Tibial artery (tissue), 4 donors: ENCODE results near the gene NCKAP5L.

Experiments
- DNase-seq, 2 donors: peaks; one replicate each; pipeline ENCODE4 v3.0.0-alpha.2; 2019
- H3K27ac ChIP-seq, 2 donors: fragments of 200-600 bp; sonication (generic) in 1 of 2; 1 replicate in 1 of 2; 2 replicates in 1 of 2; pipeline ENCODE4 v1.5.1; 2018 to 2019; ENCODE audit warnings: mild to moderate bottlenecking in 1 of 2
- H3K27me3 ChIP-seq, 2 donors: fragments of 200-600 bp; sonication (generic) in 1 of 2; one replicate each; pipeline versions ENCODE4 v1.5.1 to v1.6.0; 2016 to 2019
- H3K36me3 ChIP-seq, 3 donors: fragments of 200-600 bp; sonication (generic) in 2 of 3; one replicate each; pipeline ENCODE4 v1.5.1; 2016 to 2019; ENCODE audit warnings: mild to moderate bottlenecking in 2 of 3
- H3K4me1 ChIP-seq, 4 donors: fragments of 200-600 bp; sonication (generic) in 2 of 4; 1 replicate in 3 of 4; 2 replicates in 1 of 4; pipeline ENCODE4 v1.5.1; 2016 to 2019
- H3K4me3 ChIP-seq, 2 donors: fragments of 200-600 bp; sonication (generic) in 1 of 2; 1 replicate in 1 of 2; 2 replicates in 1 of 2; pipeline ENCODE4 v1.5.1; 2018 to 2019; ENCODE audit warnings: mild to moderate bottlenecking in 2 of 2
- H3K9me3 ChIP-seq, 3 donors: fragments of 200-600 bp; sonication (generic) in 1 of 3; one replicate each; pipeline ENCODE4 v1.5.1; 2016 to 2019
- intact Hi-C: fragments of 100-400 bp; cut with DNase I; formaldehyde crosslinking; loops from one replicate; pipeline ENCODE4 v1.15.0; 2023; ENCODE audit warnings: low total_unique reads
- TF ChIP-seq, protein P1 (sequence below), 2 experiments: fragments of 200-600 bp in 1 of 2; fragments of 450-650 bp in 1 of 2; IDR thresholded peaks; one replicate each; pipeline ENCODE4 v1.5.1; 2017 to 2019; ENCODE audit warnings: antibody characterized with exemption in 2 of 2, mild to moderate bottlenecking in 1 of 2, moderate library complexity in 1 of 2

The NCKAP5L gene

DNA sequence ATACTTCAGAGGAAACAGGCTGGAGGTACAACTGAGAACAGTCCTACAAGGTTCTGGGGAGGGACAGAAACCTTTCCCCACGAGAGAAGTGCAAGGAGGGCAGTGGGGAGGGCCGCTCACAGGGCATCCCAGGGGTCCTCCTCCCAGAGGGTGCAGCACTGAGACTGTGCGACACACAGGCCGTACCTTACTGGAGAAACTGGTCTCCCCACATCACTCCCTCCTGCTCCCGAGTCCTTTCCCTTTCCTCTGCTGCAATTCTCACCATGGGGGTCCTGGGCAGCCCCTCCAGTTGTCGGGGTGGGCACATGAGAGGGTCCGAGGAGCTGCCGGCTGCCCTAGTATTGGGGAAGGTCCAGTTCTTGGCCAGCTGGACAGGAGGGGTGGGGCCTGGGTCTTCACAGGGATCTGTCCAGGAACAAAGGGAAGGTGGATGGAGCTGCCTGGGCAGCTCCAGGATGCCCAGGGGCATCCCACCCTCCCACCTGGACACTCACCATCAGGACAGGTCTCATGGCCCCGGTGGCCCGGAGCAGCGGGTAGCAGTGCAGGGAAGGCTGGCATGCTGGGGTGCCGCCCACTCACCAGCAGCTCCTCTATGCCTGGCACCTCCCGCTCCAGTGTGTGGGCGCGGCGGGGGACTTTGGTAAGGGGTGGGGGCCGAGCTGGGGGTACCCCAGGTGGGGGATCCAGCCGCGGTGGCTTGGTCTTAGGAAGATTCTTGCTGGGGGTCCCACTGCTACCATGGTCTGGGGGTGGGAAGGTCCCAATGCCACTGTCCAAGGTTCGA is 35.8 kb downstream of the NCKAP5L start:
- TF ChIP-seq, protein P1, sequence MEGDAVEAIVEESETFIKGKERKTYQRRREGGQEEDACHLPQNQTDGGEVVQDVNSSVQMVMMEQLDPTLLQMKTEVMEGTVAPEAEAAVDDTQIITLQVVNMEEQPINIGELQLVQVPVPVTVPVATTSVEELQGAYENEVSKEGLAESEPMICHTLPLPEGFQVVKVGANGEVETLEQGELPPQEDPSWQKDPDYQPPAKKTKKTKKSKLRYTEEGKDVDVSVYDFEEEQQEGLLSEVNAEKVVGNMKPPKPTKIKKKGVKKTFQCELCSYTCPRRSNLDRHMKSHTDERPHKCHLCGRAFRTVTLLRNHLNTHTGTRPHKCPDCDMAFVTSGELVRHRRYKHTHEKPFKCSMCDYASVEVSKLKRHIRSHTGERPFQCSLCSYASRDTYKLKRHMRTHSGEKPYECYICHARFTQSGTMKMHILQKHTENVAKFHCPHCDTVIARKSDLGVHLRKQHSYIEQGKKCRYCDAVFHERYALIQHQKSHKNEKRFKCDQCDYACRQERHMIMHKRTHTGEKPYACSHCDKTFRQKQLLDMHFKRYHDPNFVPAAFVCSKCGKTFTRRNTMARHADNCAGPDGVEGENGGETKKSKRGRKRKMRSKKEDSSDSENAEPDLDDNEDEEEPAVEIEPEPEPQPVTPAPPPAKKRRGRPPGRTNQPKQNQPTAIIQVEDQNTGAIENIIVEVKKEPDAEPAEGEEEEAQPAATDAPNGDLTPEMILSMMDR (IDR thresholded peaks at IDR 0.05): no peak
- no peaks in the 10 kb centered on the region for H3K4me1 ChIP-seq
- peaks cover 11 to 64% (median 51%) of the 10 kb centered on the region in 3 donors for H3K36me3 ChIP-seq
- H3K27me3 ChIP-seq: no peaks in the 10 kb centered on the region
- H3K9me3 ChIP-seq: peaks cover 0 to 3% (median 0%) of the 10 kb centered on the region in 3 donors
- DNase-seq: no peak
- H3K27ac ChIP-seq: no peak overlapping the region
- no peak overlapping the region for H3K4me3 ChIP-seq
- intact Hi-C loops: no loop called here

DNA sequence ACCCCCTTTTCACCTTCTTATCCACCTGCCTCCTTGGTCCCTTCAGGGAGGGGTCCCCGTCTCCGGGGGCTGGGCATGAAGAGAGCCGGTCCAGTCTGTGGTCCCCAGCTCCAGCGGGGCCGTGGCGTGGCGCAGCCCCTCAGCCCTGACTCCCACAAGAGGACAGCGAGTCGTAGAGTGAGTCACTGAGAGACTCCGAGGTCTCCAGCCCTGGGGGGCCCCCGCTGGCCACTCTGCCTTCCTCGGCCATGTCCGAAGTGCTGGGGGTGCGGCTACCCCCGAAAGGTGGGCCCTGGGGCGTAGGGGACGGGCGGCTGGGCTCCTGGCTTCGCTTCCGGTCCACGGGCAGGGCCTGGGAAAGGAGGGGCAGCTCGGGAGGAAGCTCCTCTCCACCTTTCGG is 36.5 kb downstream of the NCKAP5L start:
- H3K27ac ChIP-seq: no peak overlapping the region
- H3K36me3 ChIP-seq: peaks cover 11 to 58% (median 44%) of the 10 kb centered on the region in 3 donors
- no peaks in the 10 kb centered on the region for H3K4me1 ChIP-seq
- H3K9me3 ChIP-seq: peaks cover 0 to 3% (median 0%) of the 10 kb centered on the region in 3 donors
- TF ChIP-seq, protein P1 (IDR thresholded peaks at IDR 0.05): no peak
- H3K4me3 ChIP-seq: no peak overlapping the region
- intact Hi-C loops: no loop called here
- DNase-seq: no peak
- no peaks in the 10 kb centered on the region for H3K27me3 ChIP-seq

DNA sequence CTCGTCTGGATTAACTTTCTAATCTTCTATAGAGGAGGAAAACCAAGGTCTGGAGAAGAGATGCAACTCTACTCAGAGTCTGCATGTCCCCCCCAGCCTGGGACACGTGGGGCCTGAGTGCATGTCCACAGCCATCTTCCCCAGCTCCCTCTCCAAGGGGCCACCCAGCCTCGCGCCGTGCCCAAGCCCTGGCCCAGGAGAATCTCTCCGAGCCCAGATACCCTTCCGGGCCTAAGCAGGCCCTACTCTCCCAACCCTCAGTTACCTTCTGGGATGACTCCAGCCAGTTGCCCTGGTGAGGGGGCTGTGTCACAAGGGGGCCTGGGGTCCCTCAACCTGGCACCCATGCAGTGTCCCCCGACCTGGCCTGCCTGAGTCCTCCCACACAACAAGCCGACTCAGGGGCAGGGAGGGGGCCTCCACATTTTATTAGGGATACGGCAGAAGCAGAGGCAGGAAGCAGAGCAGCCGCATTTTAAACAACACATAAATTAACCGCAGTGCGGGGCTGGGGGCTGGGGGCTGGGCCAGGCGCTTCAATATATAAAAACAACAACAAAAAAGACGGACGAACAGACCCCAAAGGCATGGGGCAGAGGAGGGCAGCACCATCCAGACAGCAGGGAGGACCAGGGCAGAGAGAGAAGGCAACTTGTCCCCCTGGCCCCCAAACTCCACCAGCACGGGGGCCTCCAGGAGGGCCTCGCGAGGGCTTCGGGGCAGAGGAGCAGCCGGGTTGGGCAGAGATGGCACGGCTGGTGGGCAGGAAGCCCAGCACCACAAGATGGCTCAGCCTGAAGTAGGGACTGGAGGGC is 37.3 kb downstream of the NCKAP5L start:
- no peak overlapping the region for H3K4me3 ChIP-seq
- no peaks in the 10 kb centered on the region for H3K4me1 ChIP-seq
- H3K27me3 ChIP-seq: no peaks in the 10 kb centered on the region
- peaks cover 11 to 50% (median 37%) of the 10 kb centered on the region in 3 donors for H3K36me3 ChIP-seq
- peaks cover 0 to 3% (median 0%) of the 10 kb centered on the region in 3 donors for H3K9me3 ChIP-seq
- TF ChIP-seq, protein P1 (IDR thresholded peaks at IDR 0.05): no peak
- H3K27ac ChIP-seq: no peak overlapping the region
- no peak for DNase-seq
- intact Hi-C loops: no loop called here

DNA sequence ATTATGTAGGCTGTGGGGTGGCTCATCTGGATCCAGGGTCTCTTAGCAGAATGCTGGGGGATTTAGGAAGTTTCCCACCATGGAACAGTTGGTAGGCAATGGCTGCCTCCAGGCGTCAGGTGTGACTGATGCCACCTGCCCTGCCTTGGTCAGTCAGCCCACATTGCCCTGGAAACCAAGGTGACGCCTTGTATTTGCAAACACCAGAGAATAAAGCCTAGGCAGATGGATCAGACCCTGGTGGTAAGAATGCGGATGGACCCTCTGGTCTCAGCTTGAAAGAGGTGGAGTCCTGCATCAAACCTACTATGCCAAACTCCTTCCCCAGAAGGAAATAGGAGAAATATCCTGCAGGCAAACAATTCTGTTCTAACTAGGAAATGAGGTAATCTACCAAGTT is 38.2 kb downstream of the NCKAP5L start:
- no peak for DNase-seq
- intact Hi-C loops: no loop called here

DNA sequence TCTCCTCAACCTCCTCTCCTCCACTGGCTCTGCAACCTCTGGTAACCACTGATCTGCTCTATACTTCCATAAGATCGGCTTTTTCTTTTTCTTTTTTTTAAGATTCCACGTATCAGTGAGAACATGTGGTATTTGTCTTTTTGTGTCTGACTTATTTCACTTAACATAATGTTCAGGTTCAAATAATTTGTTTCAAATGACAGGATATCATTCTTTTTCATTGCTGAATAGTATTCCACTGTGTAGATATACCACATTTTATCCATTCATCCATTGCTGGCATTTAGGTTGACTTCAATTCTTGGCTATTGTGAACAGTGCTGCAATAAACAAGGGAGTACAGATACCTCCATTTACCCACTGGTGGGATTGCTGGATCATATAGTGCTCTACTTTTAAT is 40.5 kb downstream of the NCKAP5L start:
- no peak overlapping the region for H3K27ac ChIP-seq
- H3K27me3 ChIP-seq: no peaks in the 10 kb centered on the region
- H3K36me3 ChIP-seq: peaks cover 11 to 27% (median 26%) of the 10 kb centered on the region in 3 donors
- TF ChIP-seq, protein P1 (IDR thresholded peaks at IDR 0.05): no peak
- intact Hi-C loops: no loop called here
- DNase-seq: no peak
- H3K9me3 ChIP-seq: peaks cover 0 to 3% (median 0%) of the 10 kb centered on the region in 3 donors
- H3K4me1 ChIP-seq: peaks cover 0 to 18% (median 8%) of the 10 kb centered on the region in 4 donors
- no peak overlapping the region for H3K4me3 ChIP-seq

More for the DNA sequence above, 38.2 kb downstream of the NCKAP5L start:
- Histone ChIP-seq H3K27ac (no peak overlapping the region), H3K4me3 (no peak overlapping the region), H3K27me3 (no peaks in the 10 kb centered on the region), H3K4me1 (peaks cover 0 to 2% (median 0%) of the 10 kb centered on the region in 4 donors), H3K36me3 (peaks cover 11 to 41% (median 37%) of the 10 kb centered on the region in 3 donors), H3K9me3 (peaks cover 0 to 3% (median 0%) of the 10 kb centered on the region in 3 donors)
- TF ChIP-seq, protein P1 (IDR thresholded peaks at IDR 0.05): no peak
